Astrocyte (in vitro differentiated cells and primary cell): ENCODE results near the gene STUM.

Experiments
- CTCF ChIP-seq: IDR thresholded peaks from 2 replicates; pipeline ENCODE4 v1.5.1; 2011; ENCODE audit warnings: low read depth, mild to moderate bottlenecking, inconsistent platforms, low read length, moderate library complexity; ENCODE audit not compliant: insufficient read depth
- EZH2 ChIP-seq: IDR thresholded peaks from 2 replicates; pipeline ENCODE4 v1.6.1; 2012; ENCODE audit warnings: mild to moderate bottlenecking, low read length, inconsistent platforms; ENCODE audit not compliant: insufficient read depth

DNA sequence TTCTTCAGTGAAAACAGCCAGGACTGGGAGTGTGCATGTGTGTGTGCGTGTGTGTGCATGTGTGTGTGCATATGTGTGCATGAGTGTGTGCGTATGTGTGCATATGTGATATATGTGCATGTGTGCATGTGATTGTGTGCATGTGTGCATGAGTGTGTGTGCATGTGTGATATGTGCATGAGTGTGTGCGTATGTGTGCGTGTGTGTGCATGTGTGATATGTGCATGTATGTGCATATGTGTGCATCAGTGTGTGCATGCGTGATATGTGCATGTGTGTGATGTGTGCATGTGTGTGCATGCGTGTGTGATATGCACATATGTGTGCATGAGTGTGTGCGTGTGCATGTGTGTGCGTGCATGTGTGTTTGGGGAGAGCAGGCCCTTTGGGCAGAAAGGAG lies 100.7 kb downstream of the STUM start:
- TF ChIP-seq EZH2 (no peak), CTCF (no peak)
